GM23338 (cell line): ENCODE measurements around the gene UCN. TPM values are rescaled to one million over a fixed set of nuclear protein-coding genes. Genes with fewer than 3 reads are reported as not detected.

Source experiments
- ATAC-seq: fragments of 200-7000 bp; cut with Tn5 transposase; 3 replicates; pipeline ENCODE4 v1.9.1; 2020
- DNase-seq: peaks from one replicate; pipeline ENCODE4 v3.0.0-alpha.2; 2015; ENCODE audit warnings: low spot score
- H2AFZ ChIP-seq: fragments of 200-600 bp; sonication (generic); 2 replicates; pipeline ENCODE4 v1.8.0; 2016; ENCODE audit warnings: antibody characterized with exemption, mild to moderate bottlenecking, moderate library complexity
- H3F3A ChIP-seq: fragments of 200-600 bp; sonication (generic); replicated peaks from 2 replicates; pipeline ENCODE4 v1.8.0; 2017; ENCODE audit warnings: antibody characterized with exemption, mixed run types, low read depth
- H3K27ac ChIP-seq: fragments of 200-600 bp; sonication (generic); 2 replicates; pipeline ENCODE4 v1.6.1; 2016; ENCODE audit warnings: low read depth
- H3K27me3 ChIP-seq: fragments of 200-600 bp; sonication (generic); 2 replicates; pipeline ENCODE4 v1.8.0; 2016; ENCODE audit warnings: mild to moderate bottlenecking, mixed run types, moderate library complexity; ENCODE audit not compliant: insufficient read depth
- H3K36me3 ChIP-seq: fragments of 200-600 bp; sonication (generic); 2 replicates; pipeline ENCODE4 v1.8.0; 2016; ENCODE audit warnings: mild to moderate bottlenecking; ENCODE audit not compliant: insufficient read depth
- H3K4me1 ChIP-seq: fragments of 200-600 bp; sonication (generic); 2 replicates; pipeline ENCODE4 v1.8.0; 2016; ENCODE audit warnings: mild to moderate bottlenecking, moderate library complexity; ENCODE audit not compliant: insufficient read depth
- H3K4me2 ChIP-seq: fragments of 200-600 bp; sonication (generic); 2 replicates; pipeline ENCODE4 v1.7.1; 2017; ENCODE audit warnings: mixed run types
- H3K4me3 ChIP-seq: fragments of 200-600 bp; sonication (generic); 2 replicates; pipeline ENCODE4 v1.6.1; 2016; ENCODE audit warnings: mixed run types
- H3K79me2 ChIP-seq: fragments of 200-600 bp; sonication (generic); replicated peaks from 2 replicates; pipeline ENCODE4 v1.8.0; 2017; ENCODE audit warnings: mild to moderate bottlenecking; ENCODE audit not compliant: insufficient read depth
- H3K9me2 ChIP-seq: fragments of 200-600 bp; sonication (generic); 2 replicates; pipeline ENCODE4 v1.8.0; 2017; ENCODE audit not compliant: insufficient read depth
- H4K20me1 ChIP-seq: fragments of 200-600 bp; sonication (generic); replicated peaks from 2 replicates; pipeline ENCODE4 v1.8.0; 2017; ENCODE audit warnings: mild to moderate bottlenecking; ENCODE audit not compliant: insufficient read depth
- H3K27ac Mint-ChIP-seq: 2 replicates; pipeline ENCODE4 v1.8.0; 2020; ENCODE audit warnings: inconsistent platforms, mild to moderate bottlenecking, moderate library complexity, mixed read lengths
- H3K27me3 Mint-ChIP-seq: 3 replicates; pipeline ENCODE4 v1.8.0; 2022; ENCODE audit warnings: low read depth, mild to moderate bottlenecking, moderate library complexity, mixed read lengths, inconsistent platforms; ENCODE audit not compliant: insufficient read depth, poor library complexity
- H3K36me3 Mint-ChIP-seq: 3 replicates; pipeline ENCODE4 v1.8.0; 2021; ENCODE audit warnings: low read depth, mild to moderate bottlenecking, inconsistent platforms, moderate library complexity, mixed read lengths
- H3K4me1 Mint-ChIP-seq: 3 replicates; pipeline ENCODE4 v1.8.0; 2020; ENCODE audit warnings: mild to moderate bottlenecking, inconsistent platforms, mixed read lengths
- H3K4me3 Mint-ChIP-seq: 3 replicates; pipeline ENCODE4 v1.8.0; 2021; ENCODE audit warnings: moderate library complexity, mild to moderate bottlenecking, inconsistent platforms, mixed read lengths
- H3K9me3 Mint-ChIP-seq: 3 replicates; pipeline ENCODE4 v1.8.0; 2020; ENCODE audit warnings: moderate library complexity, mild to moderate bottlenecking, inconsistent platforms, mixed read lengths
- CREB1 ChIP-seq: fragments of 250-450 bp; sonication (Bioruptor Pico); IDR thresholded peaks from 2 replicates; pipeline ENCODE4 v1.5.0; 2020; ENCODE audit warnings: low read depth, mild to moderate bottlenecking, moderate library complexity
- EZH2 ChIP-seq: fragments of 200-600 bp; sonication (generic); IDR thresholded peaks from one replicate; pipeline ENCODE4 v1.8.0; 2017; ENCODE audit warnings: antibody characterized with exemption, mild to moderate bottlenecking, low read depth; ENCODE audit not compliant: unreplicated experiment
- EZH2phosphoT487 ChIP-seq: fragments of 200-600 bp; sonication (generic); IDR thresholded peaks from one replicate; pipeline ENCODE4 v1.8.1; 2018; ENCODE audit warnings: antibody characterized with exemption; ENCODE audit not compliant: unreplicated experiment
- NANOG ChIP-seq: IDR thresholded peaks from 2 replicates; pipeline ENCODE4 v1.6.1; 2016; ENCODE audit warnings: antibody characterized with exemption, borderline replicate concordance
- POLR2AphosphoS5 ChIP-seq: IDR thresholded peaks from 2 replicates; pipeline ENCODE4 v1.6.1; 2016; ENCODE audit warnings: antibody characterized with exemption, low read depth
- STAT1 ChIP-seq: IDR thresholded peaks from one replicate; pipeline ENCODE4 v1.6.1; 2016; ENCODE audit warnings: antibody characterized with exemption; ENCODE audit not compliant: unreplicated experiment
- ZNF331 ChIP-seq: fragments of 250-450 bp; sonication (Bioruptor Pico); IDR thresholded peaks from 2 replicates; pipeline ENCODE4 v1.5.0; 2020; ENCODE audit warnings: low read depth, mild to moderate bottlenecking, moderate library complexity
- polyA plus RNA-seq: library from polyadenylated mRNA; unstranded; fragments of >200 nt; fragmentation: Nextera tagmentation; extraction: Ambion mirVana; gene quantifications from 2 replicates; pipeline ENCODE4 v1.2.1, GENCODE V29; 2016
- total RNA-seq: library from RNA; depleted of rRNA; stranded (reverse); fragments of >200 nt; shearing (Covaris generic); gene quantifications from 2 replicates; pipeline ENCODE4 v1.2.3, GENCODE V29; 2014
- TF ChIP-seq, protein P1 (sequence below): IDR thresholded peaks from one replicate; pipeline ENCODE4 v1.6.1; 2018; ENCODE audit warnings: antibody characterized with exemption; ENCODE audit not compliant: unreplicated experiment

The UCN gene
- total and polyA plus RNA-seq, 2 experiments from 2014 or later = 0.59 to 0.99 TPM

DNA sequence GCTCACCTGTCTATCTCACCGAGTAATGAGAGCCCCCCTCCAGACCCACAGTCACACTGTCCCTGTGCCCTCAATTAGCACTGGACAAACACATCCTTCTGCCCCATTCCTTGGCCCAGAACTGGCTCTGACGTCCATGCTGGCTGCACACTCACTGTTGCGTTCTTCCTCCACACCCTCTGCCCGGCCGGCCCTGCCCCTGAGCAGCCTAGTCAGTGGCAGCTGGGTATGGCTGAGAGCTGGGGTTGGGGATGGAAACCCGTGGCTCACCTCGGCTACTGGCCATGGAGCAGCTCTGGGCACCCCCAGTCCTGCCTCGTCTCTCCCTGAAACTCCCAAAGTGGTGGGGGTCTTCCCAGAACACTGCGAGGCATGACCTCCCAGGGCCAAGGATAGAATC is 6.5 kb upstream of the UCN start:
- H3K79me2 ChIP-seq = no peaks in the 10 kb centered on the region
- H3K27me3 Mint-ChIP-seq = peaks cover 2% of the 10 kb centered on the region
- DNase-seq = no peak
- no peak overlapping the region for H2AFZ ChIP-seq
- H3K36me3 Mint-ChIP-seq = peaks cover 2% of the 10 kb centered on the region; the same call in 1 of the 3 replicates
- TF ChIP-seq STAT1 = no peak
- H3F3A ChIP-seq = no peaks in the 10 kb centered on the region
- 0 out of 2 replicates have a peak, but pooled peaks cover 3% of the 10 kb centered on the region for H4K20me1 ChIP-seq
- peaks cover 15% of the 10 kb centered on the region; the same call in 2 of the 3 replicates for H3K4me1 Mint-ChIP-seq
- H3K9me3 Mint-ChIP-seq = no peaks in the 10 kb centered on the region
- no peak overlapping the region for H3K4me2 ChIP-seq
- no peaks in the 10 kb centered on the region for H3K9me2 ChIP-seq
- no peak overlapping the region for H3K27ac Mint-ChIP-seq
- H3K4me3 ChIP-seq = no peak overlapping the region
- H3K4me1 ChIP-seq = peaks cover 12% of the 10 kb centered on the region
- H3K27ac ChIP-seq = no peak overlapping the region
- no peak; the same call in 2 of the 3 replicates for ATAC-seq
- no peaks in the 10 kb centered on the region for H3K36me3 ChIP-seq
- H3K4me3 Mint-ChIP-seq = no peak overlapping the region
- peaks cover 2% of the 10 kb centered on the region; the same call in 1 of the 2 replicates for H3K27me3 ChIP-seq

DNA sequence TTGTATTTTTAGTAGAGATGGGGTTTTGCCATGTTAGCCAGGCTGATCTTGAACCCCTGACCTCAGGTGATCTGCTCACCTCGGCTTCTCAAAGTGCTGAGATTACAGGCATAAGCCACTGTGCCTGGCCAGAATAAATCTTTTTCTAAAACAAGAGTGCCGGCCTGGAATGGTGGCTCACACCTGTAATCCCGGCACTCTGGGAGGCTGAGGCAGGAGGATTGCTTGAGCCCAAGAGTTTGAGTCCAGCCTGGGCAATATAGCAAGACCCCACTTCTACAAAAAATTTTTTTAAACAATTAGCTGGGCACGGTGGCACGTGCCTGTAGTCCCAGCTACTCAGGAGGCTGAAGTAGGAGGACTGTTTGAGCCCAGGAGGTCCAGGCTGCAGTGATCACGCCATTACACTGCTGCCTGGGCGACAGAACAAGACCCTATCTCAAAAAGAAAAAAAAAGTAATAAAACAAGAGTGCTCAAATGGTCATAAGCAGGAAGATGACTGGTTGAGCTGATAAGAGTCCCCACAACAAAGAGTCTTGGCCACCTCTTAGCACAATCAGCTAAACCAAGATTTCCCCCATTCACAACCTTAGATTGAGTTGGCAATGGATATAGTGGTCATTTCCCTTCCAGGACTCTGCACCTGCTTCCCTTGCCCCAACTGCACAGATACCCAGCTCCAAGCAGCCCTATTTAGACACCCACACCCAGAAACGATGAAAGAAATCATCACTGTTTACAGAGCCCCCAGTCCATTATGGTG is 5.8 kb upstream of the UCN start:
- DNase-seq (no peak), ATAC-seq (no peak)
- H3K36me3 Mint-ChIP-seq = peaks cover 5% of the 10 kb centered on the region; the same call in 1 of the 3 replicates
- no peaks in the 10 kb centered on the region for H3K9me3 Mint-ChIP-seq
- no peak overlapping the region for H3K4me2 ChIP-seq
- H3K4me3 Mint-ChIP-seq = no peak overlapping the region
- H3K9me2 ChIP-seq = no peaks in the 10 kb centered on the region
- H3K4me1 Mint-ChIP-seq = peaks cover 15% of the 10 kb centered on the region; the same call in 2 of the 3 replicates
- H3K79me2 ChIP-seq = no peaks in the 10 kb centered on the region
- H4K20me1 ChIP-seq = 0 out of 2 replicates have a peak, but pooled peaks cover 3% of the 10 kb centered on the region
- H3K27me3 ChIP-seq = peaks cover 8% of the 10 kb centered on the region
- H3K27ac ChIP-seq = no peak overlapping the region
- H3K27me3 Mint-ChIP-seq = peaks cover 8% of the 10 kb centered on the region
- TF ChIP-seq POLR2AphosphoS5 (no peak), ZNF331 (CRISPR knock-in tag) (no peak), EZH2phosphoT487 (no peak), EZH2 (no peak), STAT1 (no peak), NANOG (no peak), CREB1 (CRISPR knock-in tag) (no peak)
- TF ChIP-seq, protein P1, sequence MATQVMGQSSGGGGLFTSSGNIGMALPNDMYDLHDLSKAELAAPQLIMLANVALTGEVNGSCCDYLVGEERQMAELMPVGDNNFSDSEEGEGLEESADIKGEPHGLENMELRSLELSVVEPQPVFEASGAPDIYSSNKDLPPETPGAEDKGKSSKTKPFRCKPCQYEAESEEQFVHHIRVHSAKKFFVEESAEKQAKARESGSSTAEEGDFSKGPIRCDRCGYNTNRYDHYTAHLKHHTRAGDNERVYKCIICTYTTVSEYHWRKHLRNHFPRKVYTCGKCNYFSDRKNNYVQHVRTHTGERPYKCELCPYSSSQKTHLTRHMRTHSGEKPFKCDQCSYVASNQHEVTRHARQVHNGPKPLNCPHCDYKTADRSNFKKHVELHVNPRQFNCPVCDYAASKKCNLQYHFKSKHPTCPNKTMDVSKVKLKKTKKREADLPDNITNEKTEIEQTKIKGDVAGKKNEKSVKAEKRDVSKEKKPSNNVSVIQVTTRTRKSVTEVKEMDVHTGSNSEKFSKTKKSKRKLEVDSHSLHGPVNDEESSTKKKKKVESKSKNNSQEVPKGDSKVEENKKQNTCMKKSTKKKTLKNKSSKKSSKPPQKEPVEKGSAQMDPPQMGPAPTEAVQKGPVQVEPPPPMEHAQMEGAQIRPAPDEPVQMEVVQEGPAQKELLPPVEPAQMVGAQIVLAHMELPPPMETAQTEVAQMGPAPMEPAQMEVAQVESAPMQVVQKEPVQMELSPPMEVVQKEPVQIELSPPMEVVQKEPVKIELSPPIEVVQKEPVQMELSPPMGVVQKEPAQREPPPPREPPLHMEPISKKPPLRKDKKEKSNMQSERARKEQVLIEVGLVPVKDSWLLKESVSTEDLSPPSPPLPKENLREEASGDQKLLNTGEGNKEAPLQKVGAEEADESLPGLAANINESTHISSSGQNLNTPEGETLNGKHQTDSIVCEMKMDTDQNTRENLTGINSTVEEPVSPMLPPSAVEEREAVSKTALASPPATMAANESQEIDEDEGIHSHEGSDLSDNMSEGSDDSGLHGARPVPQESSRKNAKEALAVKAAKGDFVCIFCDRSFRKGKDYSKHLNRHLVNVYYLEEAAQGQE = no peak
- H3K36me3 ChIP-seq = no peaks in the 10 kb centered on the region
- H3K4me1 ChIP-seq = peaks cover 12% of the 10 kb centered on the region
- no peak overlapping the region for H3K27ac Mint-ChIP-seq
- H3F3A ChIP-seq = no peaks in the 10 kb centered on the region
- no peak overlapping the region for H3K4me3 ChIP-seq
- H2AFZ ChIP-seq = no peak overlapping the region
